AML-193 (cell line): ENCODE data around the gene MCF2L2.
A peak's percentile ranks its signal among the peaks of the same experiment; 100 is the strongest.
"Not testable (repeated sequence)": the region's sequence is repeated elsewhere in the genome, so short reads cannot be mapped to it uniquely, and the experiment has no call there.

ENCODE experiments used
- DNase-seq, 2 experiments: peaks; one replicate each; lab custom pipeline; 2025; lab: John Stamatoyannopoulos, UW

The MCF2L2 gene

DNA sequence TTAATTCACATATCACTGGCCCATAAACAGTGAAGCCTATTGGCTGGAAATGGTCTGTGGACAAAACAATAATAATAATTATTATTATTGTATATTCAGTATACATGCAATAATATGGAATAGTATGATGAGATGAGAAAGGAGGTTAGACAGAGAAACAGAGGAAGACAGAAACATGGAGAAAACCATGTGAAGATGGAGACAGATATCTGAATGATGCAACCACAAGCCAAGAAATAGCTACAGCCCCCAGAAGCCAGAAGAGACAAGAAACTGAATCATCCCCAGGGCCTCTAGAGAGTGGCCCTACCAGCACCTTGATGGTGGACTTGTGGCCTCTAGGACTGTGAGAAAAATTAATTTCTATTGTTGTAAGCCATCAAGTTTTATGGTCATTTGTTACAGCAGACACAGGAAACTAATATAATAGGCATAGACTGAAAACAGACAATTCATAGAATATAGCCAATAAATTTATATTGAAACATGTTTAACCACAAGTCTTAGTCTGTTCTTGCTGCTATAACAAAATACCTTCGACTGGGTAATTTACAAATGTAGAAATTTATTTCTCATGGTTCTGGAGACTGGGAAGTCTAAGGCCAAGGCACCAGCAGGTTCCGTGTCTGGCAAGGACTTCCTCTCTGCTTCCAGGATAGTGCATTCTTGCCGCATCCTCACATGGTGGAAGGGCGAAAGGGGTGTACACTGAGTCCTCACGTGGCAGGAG lies 31.6 kb downstream of the MCF2L2 start:
- DNase-seq, result no peak

DNA sequence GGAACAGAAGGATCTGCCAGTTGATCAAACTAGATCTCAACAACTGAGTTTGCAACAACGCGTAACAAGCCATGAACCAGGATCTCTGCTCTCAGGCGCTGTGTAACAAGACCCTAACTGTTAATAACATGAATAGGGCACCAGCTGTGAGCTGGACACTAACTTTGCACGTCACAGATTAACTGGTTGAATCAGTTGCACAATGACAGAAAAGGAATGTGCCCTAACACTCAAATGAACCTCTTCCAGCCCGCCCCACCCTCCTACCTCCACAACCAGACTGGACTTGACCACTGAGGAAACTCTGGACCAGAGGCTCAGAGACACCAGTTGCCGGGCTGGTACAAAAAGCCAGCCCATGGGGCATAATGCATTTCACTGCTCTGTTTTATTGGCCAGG lies 34.3 kb downstream of the MCF2L2 start:
- no peak for DNase-seq

DNA sequence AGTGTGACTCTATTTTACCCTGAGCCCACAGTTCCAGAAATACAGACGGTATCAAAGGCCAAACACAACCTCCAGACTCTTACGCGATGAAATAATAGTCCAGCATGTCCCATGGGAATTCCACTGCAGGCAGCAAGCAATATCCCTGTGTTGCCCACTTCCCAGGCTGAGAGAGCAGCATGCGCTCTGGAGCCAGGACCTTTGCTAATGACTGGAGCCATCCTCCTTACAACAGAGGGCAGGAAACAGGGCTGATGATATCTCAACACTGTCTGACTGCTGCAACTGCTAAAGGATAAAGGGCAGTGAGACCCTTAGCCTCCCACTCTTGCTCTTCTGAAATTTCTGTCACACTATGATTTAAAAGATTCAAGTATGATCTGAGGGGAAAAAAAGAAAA lies 34.8 kb downstream of the MCF2L2 start:
- DNase-seq, result no peak

DNA sequence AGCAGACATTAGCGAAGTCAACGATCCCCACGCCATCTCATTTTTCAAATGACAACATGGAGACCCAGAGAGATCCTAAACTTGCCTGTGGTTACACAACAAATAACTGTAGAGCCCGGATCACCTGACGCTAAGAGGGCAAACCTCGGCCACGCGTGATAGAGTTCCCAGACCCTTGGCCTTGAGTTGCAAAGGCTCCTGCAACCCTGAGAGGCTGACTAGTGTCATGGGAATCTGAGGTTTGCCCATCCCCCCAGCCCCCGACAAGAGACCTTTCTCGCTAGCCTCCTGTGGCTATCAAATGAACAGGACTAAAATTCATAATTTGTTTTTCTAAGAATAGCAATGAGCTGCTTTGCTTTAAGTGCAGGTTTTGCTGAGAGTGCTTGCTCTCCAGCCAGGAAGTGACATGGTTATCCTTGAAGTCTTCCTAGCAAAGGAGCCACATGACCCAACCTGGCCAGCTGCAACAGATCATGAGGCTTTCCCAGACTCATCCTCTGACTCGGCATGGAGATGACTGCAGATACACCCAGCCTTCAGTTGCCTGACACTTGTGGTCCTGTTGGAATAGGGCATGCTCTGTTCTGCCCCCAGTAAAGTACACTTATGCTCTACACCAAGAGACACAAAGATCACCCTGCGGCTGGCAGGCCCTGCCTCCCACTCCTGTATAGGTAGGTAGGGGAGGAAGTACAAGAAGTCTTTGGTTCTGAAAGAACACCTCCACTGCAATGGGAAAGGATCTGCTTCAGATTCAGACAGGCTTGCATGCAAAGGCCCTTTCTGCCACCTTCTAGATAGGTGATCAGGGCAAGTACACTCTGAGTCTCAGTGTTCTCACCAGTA lies 36.0 kb downstream of the MCF2L2 start:
- no peak for DNase-seq

DNA sequence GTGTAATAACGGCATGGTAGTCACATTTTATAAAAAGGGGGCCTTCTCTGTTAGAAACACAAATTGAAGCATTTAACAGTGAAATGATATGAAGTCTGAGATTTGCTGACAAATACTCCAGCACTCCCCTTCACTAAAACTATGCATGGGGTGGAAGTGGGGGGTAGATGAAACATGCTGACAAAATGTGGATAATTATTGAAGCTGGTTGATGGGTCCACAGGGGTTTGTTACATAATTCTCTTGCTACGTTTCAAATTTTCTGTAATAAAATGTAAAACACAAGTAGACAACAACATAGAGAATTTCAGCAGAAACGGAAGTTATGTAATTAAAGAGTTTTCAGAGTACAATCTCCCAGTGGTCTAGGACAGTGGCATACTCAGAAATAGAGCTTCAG lies 37.0 kb downstream of the MCF2L2 start:
- no peak for DNase-seq

DNA sequence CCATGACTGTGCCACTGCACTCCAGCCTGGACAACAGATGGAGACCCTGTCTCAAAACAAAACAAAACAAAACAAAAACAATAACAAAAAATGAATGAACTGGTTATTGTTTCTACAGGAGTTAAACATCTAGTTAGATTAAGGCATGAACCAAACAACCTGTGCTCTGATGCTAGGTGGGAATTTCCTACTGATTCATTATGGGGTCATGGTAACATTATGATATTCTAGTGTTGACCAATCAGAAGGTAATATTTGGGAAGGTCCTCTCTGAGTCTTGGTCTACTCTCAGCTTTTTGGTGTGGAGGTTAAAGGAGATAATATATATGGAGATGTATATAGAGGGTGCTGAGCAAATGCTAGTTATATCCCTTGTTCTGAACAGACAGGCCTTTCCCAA lies 37.6 kb downstream of the MCF2L2 start:
- DNase-seq, result no peak

DNA sequence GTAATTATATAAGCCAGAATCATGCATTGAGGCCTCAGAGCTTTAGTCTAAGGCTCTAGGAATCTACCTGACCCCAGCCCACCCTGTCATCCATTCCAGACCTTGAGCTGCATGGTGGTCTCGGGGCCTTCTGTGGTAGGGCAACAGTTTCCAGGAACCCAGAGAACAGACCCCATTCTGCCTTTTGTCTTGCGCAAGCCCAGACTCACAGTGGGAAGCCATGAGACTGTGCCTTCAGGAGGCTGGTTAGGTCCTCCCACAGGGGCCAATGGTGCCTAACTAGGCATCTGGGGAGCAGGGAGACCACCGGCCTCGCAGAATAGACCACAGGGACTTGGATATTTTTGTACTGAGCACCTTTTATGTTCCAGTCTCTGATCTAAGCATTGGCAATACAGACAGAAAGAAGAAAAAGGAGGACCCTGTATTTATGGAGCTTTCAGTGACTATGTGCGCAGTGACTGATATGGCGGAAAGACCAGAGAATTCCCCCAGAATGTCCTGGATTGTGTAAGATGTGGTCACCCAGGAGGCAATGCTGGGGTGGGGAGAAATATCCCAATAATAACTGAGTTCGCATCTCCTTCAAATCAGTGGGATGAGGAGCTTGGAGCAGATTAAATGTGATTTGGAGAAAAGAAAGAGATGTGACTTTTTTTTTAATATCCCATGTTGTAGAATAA lies 40.1 kb downstream of the MCF2L2 start:
- DNase-seq, result no peak

DNA sequence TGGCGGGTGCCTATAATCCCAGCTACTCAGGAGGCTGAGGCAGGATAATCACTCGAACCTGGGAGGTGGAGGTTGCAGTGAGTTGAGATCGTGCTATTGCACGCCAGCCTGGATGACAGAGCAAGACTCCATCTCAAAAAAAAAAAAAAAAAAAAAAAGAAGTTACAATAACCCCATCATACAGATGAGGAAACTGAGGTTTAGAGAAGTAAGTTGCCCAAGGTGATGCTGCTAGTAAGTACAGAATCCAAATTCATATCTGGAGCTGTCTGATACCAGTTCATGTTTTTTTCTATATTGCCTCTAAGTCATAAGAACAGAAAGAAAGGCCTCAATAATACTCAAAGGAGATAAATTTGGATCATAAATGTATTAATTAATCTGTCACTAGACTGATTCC lies 40.6 kb downstream of the MCF2L2 start:
- DNase-seq, result no peak

DNA sequence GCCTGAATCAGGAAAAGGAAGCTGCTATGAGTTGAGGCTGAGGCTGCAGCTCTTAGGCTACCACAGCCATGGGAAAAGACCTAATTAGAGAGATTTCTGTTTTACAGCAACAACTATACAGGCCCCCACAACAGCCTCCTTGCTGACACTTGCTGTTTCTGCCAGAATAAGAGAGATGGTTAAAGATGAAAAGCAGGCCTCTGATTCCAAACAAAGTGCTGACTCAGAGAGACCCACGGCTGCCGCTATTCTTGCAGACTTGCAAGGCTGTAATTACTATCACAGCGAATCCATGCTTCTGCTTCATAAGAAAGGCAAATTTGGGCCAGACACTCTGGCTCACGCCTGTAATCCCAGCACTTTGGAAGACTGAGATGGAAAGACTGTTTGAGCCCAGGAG lies 41.8 kb downstream of the MCF2L2 start:
- no peak for DNase-seq

DNA sequence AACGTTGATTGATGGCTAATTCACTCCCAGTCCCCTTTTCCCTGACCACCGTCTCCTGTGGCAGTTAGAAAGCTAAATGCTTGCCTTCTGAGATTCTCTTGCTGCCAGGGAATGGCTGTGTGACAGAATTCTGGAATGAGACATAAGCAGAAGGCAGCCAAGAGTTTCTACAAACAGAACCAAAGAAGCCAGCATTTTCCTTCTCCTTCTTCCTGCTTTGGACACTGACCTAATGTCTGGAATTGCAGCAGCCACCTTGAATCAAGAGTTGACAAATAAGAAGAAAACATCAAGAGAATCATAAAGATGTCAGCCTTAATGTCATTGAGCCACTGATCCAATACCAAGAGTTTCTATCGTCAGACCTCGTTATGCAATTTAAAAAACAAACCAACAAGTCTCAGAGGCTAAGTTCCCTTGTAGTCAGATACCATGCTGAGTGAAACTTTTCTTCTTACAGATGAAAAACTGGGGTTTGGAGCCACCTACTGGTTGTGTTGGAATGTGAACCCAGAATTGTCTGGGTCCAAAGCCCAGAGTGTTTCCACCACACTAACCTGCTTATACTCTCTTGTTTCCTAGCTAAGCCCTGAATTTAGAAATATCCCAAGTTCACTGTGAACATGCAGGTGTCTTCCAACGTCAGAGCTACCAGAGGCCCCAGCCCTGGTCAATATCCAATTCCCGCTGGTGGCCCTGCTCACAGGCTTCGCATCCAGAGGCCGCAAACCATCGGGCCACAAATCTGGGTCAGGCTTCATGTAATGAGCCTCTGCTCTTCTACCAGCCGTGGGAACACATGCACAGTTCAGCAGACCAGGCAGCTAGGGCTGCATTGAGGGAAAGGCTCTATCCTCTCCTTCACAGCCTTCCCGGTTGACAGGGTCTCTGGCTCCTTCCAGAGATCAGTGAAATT lies 42.5 kb downstream of the MCF2L2 start:
- peak; percentile 94 to 96 for DNase-seq

DNA sequence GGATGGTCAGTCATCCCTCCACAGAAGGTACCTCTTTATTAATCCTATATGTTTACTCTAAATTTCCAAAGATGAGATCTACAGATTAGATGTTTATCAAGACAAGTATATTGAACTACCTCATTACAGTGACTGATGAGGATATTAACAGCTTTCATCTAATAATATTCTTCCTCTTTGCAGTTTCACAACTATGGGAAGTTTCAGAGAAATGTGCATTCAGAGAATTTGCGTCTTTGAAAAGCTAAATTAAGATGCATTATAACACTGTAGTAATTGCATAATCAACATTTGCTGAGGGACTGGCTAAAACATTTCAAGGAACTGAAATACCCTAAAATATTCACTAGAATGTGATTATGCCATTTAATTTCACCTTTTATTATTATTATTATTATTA lies 46.7 kb downstream of the MCF2L2 start:
- peak; percentile 47 to 58 for DNase-seq

DNA sequence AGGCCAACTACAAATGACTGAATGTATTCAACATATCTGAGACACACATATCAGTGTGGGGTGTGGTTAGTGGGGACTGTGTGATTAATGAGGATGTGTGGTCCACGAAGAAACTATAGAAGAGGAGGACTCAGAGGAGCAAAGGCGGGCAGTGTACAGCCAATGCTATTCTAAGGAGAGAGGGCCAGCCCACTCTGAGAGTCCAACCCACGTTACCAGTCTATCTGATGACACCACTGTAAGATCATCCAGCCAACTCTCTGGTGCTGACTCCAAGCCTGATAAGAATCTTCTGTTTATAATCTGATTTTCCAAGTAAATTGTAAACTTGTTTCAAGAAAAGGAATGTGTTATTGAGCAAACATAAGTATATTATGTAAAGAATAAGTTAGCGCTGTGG lies 47.2 kb downstream of the MCF2L2 start:
- no peak for DNase-seq

DNA sequence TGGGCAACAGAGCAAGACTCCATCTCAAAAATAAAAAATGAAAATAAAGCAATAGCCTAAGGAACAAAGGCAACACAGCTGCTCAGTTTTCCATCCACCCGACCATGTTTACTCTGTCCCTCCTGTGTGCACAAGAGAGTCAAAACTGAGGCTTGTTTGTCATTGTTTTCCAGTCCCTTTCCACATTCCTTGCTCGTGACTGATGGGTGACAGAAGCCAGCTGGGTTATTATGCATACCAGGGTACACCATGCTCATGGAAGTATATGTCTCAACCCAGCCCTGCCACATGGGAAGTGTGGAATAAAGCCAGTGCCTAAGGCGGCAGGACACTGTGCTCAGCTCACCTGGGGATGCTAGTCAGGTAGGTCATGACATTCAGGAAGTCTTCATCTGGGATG lies 49.5 kb downstream of the MCF2L2 start:
- no peak for DNase-seq

DNA sequence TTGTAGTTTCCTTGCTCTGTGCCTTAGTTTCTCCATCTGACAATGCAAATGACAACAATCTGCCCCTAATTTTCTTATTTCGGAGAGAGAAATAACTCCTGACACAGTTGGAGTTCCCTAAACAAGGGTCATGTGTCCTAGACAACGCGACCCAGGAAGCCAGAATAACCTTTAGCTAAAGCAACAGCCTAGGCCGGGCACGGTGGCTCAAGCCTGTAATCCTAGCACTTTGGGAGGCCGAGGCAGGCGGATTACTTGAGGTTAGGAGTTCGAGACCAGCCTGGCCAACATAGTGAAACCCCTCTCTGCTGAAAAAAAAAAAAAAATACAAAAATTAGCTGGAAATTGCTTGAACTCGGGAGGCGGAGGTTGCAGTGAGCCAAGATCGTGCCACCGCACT lies 49.9 kb downstream of the MCF2L2 start:
- no peak for DNase-seq

DNA sequence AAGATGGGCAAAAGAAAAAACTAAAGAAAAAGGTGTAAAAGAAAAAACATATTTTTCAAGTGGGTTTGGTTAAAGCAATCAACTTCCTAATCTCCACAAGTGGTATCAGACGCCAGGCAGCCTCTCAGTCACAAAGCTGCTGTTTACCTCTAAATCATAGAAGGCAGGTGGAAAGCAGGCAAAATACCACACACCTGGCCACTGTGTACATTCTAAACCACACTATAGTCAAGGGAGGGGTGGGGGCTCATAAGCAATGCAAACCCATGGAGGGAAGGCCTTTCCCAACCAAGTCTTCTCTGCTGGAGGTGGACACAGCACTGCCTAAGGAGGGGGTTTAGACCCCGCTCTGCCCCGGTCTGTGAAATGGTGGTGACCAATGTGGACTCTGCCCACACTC lies 50.4 kb downstream of the MCF2L2 start:
- DNase-seq, result no peak

DNA sequence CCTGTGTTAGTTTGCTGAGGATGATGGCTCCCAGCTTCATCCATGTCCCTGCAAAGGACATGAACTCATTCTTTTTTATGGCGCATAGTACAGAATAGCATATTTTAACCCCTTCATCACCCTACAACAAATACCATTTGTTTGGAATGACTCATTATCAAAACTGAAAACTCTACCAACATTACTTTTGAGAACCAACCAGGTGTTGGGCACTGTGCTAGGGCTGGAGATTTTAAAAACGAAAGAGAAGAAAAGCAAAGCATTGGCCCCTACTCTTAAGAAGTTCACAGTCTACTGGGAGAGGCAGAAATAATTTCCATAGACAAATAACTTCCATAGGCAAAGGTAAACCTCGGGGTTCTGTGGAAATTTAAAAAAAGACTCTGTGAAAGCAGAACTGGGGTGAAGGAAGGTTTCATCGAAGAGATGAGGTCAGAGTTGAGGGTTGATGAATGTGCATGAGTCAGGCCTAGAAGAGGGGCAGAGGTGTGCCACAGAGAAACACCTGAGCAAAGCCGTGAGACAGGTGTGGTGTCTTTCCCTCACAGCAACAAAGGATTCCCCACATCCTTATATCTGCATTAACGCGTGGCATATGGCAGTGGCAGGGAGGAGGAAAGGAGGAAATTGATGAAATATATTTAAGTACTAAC lies 51.0 kb downstream of the MCF2L2 start:
- no peak for DNase-seq

DNA sequence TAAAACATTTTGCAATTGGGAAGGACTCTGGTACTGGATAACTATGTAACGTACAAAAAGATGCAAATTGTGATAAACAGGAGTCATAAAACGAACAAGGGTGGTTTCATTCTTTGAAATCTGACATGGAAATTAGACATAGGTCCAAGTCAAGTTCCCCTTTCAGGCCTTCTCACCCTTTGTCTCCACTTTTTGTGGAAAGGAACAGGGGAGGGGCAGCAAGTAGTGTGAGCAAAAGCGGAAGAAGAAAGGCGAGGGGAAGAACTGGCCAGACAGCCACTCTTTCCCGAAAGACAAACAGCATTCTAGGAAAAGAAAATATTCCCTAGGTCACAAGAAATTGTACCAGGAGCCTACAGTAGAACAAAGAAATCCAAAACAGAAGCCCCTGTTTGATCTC lies 52.6 kb downstream of the MCF2L2 start:
- DNase-seq, result peak; percentile 91 to 95

DNA sequence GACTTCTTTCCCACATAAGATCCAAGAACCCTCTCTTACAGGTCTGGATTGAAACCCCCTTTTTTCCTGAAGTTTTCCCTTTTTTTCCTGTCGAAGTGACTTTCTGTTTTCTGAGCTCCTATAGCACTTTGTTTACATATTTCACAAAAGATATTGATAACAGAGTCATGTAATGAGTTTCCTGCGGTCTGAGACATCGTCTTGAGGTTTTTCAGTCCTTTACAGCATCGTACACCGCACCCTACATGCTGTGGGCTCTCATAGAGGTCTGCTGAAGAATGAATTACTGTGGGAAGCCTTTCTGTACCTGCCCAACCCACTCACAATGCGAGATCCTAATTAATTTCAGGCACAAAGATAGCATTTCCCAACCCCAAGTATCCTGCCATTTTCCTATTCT lies 53.1 kb downstream of the MCF2L2 start:
- no peak for DNase-seq

DNA sequence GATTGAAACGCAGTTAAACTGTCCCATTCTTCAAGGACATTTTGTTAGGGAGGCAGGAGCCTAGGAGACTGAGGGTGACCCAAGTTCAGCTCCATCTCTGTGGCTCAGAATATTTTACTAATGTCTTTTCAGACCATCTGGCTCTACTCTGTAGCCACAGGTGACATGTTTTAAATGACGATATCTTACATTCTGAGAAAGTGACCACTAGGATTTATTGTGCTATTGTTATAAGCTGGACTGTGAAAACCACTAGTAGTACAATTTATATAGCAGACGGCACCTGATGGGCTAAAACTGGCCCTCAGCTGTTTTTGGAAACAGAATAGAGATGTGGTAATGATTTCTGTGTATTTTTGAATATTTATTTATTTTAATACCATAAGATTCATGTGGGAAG lies 55.5 kb downstream of the MCF2L2 start:
- DNase-seq, result no peak

DNA sequence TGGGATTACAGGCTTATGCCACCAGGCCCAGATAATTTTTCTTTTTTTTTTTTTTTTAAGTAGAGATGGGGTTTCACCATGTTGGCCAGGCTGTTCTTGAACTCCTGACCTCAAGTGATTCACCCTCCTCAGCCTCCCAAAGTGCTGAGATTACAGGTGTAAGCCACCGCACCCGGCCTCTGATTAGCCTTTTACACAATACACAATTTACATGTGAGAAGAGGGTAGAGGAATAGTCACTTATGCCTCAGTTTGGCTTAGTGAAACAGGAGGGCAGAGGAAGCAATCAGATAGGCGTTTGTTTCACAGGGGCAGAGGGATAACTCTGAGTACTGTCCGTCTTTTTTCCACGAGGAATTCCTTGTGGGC lies 56.8 kb downstream of the MCF2L2 start:
- DNase-seq, result not testable (repeated sequence)

DNA sequence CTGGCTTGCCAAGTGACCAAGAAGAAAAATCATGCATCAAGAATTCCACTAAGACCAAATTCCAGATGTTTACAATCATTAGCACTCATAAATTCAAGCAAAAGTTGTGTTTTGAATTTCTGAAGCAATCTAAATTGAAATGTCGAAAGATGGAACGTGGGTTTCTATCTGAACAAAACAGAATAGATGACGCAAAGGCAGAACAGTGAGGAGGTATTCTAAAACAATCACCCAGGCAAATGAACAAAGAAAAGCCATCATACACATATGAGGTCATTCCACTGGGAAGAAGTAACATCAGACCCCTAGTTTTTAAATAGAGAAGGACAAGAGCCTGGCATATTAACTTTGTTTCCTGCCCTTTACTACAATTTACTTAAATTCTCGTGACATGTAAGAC lies 58.0 kb downstream of the MCF2L2 start:
- DNase-seq, result no peak
